Bronchial epithelial cell (primary cell): ENCODE results near the gene SMYD1. TPM values are rescaled to one million over a fixed set of nuclear protein-coding genes. Genes with fewer than 3 reads are reported as not detected.
A peak's percentile ranks its signal among the peaks of the same experiment; 100 is the strongest.

ENCODE experiments used
- DNase-seq: peaks from one replicate; pipeline ENCODE4 v3.0.0-alpha.2; 2010; ENCODE audit warnings: low read depth
- FAIRE-seq: peaks from 2 replicates; lab custom pipeline; 2011; peaks lifted over from hg19 to GRCh38; lab: Jason Lieb, UNC
- H3K27me3 ChIP-seq: 2 replicates; pipeline ENCODE4 v1.5.1; 2011; ENCODE audit warnings: low read length; ENCODE audit not compliant: control insufficient read depth, insufficient read depth
- H3K36me3 ChIP-seq: 2 replicates; pipeline ENCODE4 v1.5.1; 2011; ENCODE audit warnings: low read length; ENCODE audit not compliant: control insufficient read depth, insufficient read depth
- H3K4me3 ChIP-seq: 2 replicates; pipeline ENCODE4 v1.5.1; 2011; ENCODE audit warnings: mild to moderate bottlenecking, low read depth, low read length, control low read depth
- total RNA-seq: library from RNA; depleted of rRNA; stranded (reverse); fragments of >200 nt; gene quantifications from 2 replicates; pipeline ENCODE4 v1.2.1, GENCODE V29; 2014
- TF ChIP-seq, protein P1 (sequence below): IDR thresholded peaks from 2 replicates; pipeline ENCODE4 v1.5.1; 2011; ENCODE audit warnings: mild to moderate bottlenecking, moderate library complexity, low read length, control low read depth, inconsistent platforms; ENCODE audit not compliant: insufficient read depth, severe bottlenecking

SMYD1 gene
- total RNA-seq, 1 donor from 2014 or later: not detected

DNA sequence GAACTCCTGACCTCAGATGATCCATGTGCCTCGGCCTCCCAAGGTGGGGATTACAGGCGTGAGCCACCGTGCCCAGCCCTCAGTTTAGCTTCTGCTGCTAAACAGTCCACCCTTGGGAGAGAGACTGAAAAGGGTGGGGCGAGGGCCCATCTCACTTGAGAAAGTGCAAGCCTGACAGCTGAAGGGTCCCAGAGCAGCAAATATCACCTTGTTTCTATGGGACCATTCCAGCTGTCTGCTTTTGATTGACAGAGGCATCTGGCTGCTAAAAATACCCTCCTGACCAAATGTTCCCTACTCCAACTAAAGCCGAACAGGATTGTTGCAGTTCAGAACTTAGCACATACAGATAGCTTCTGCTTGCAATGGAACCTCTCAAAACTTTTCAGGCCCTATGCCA is 436 bp upstream of the SMYD1 start:
- TF ChIP-seq, protein P1, sequence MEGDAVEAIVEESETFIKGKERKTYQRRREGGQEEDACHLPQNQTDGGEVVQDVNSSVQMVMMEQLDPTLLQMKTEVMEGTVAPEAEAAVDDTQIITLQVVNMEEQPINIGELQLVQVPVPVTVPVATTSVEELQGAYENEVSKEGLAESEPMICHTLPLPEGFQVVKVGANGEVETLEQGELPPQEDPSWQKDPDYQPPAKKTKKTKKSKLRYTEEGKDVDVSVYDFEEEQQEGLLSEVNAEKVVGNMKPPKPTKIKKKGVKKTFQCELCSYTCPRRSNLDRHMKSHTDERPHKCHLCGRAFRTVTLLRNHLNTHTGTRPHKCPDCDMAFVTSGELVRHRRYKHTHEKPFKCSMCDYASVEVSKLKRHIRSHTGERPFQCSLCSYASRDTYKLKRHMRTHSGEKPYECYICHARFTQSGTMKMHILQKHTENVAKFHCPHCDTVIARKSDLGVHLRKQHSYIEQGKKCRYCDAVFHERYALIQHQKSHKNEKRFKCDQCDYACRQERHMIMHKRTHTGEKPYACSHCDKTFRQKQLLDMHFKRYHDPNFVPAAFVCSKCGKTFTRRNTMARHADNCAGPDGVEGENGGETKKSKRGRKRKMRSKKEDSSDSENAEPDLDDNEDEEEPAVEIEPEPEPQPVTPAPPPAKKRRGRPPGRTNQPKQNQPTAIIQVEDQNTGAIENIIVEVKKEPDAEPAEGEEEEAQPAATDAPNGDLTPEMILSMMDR: no peak
- no peaks in the 10 kb centered on the region for H3K27me3 ChIP-seq
- FAIRE-seq: peak; percentile 18

DNA sequence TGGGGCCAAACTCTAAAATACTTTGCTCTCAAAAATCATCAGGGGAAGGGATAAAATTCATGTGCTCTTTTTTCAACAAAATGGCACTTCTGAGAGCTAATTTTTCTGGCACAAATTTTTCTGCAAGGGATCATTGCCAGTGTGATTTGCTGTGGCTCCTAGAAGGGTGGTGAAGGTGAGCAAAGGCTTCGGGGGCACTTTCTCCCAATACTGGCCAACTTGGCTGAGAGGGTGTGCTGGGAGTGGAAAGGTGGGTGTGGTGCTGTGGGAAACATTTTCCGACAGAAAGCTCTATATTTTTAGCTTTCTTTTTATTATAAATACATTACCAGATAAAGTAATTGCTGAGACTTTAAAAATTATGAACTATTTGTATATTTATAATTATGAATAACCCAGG is 419 bp downstream of the SMYD1 start:
- Histone ChIP-seq H3K36me3 (no peaks in the 10 kb centered on the region), H3K4me3 (no peak overlapping the region), H3K27me3 (no peaks in the 10 kb centered on the region)
- TF ChIP-seq, protein P1: no peak
- FAIRE-seq: no peak
- DNase-seq: no peak

More for the DNA sequence above, 436 bp upstream of the SMYD1 start:
- DNase-seq: no peak
- Histone ChIP-seq H3K36me3 (no peaks in the 10 kb centered on the region), H3K4me3 (no peak overlapping the region)

DNA sequence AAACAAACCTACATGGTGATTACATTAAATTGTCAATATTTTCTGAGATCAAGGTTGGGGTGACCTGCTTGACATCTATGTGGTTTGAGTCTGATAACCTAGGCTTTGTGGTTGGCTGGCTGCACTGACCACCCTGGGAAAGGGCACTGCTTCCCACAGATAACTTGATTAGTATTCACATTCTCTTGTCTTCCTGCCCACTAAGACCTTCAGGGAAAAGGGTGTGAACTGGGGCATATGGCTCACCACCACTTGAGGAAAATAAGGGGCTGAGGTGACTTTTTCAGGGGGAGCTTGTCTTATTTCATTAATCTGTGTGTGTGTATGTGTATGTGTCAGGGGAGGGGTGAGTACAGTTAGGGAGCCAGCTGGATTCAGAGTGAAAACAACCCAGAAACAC is 1.5 kb downstream of the SMYD1 start:
- TF ChIP-seq, protein P1: no peak
- no peaks in the 10 kb centered on the region for H3K36me3 ChIP-seq
- peak; percentile 55 for FAIRE-seq

DNA sequence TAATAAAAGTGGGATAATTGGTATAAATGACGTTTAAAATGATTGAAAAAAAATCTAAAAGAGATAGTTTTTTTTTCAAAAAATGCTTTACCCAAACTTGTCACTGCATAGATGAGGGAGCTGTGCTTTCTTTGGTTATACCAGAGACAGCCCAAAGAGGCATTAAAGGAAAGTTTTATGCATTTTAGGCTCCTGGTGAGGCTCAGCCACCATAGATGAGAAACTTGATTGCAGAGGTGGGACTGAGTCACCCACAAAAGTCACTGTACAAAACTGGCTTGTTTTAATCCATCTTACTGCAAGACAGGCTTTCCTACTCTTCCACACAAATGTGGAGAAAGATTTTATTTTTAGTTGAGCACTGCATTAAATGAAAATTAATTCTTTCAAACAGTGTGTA is 2.4 kb downstream of the SMYD1 start:
- no peaks in the 10 kb centered on the region for H3K36me3 ChIP-seq
- FAIRE-seq: no peak

More for the DNA sequence above, 1.5 kb downstream of the SMYD1 start:
- no peak for DNase-seq
- Histone ChIP-seq H3K4me3 (no peak overlapping the region), H3K27me3 (no peaks in the 10 kb centered on the region)

DNA sequence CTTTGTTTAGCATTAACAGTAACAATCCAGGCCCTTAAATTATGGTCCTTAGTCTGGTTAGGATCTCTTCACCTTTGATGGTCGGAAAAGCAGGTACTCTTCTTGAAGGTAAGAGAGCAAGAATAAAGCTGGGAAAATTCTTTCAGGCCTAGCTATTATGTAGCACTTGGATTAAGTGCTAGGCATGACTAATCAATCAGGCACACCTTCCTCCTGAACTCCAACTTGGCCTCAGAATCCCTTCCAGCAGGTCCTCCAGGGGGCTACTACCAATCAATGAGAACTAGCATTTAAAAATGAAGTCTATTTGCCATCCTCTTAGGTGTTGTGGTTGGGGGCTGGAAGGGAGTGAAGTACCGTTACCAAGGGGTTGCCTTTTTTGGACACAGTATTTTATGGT is 3.7 kb downstream of the SMYD1 start:
- Histone ChIP-seq H3K27me3 (no peaks in the 10 kb centered on the region), H3K4me3 (no peak overlapping the region), H3K36me3 (no peaks in the 10 kb centered on the region)
- DNase-seq: peak; percentile 12
- TF ChIP-seq, protein P1: no peak
- no peak for FAIRE-seq

More for the DNA sequence above, 2.4 kb downstream of the SMYD1 start:
- Histone ChIP-seq H3K4me3 (no peak overlapping the region), H3K27me3 (no peaks in the 10 kb centered on the region)
- TF ChIP-seq, protein P1: no peak
- no peak for DNase-seq

DNA sequence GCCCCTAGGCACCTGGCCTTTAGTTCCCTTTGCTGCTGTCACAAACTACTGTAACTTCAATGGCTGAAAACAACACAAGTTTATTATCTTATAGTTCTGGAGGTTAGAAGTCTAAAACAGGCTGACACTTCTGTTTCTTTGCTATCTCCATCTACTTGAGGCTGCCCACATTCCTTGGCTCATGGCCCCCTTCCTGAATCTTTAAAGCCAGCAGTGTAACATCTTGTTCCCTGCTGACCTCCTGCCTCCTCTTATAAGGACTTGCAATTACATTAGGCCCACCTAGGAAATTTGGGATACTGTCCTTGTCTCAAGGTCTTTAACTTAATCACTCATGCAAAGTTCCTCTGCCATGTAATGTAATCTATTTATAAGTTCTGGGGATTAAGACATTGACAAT is 6.5 kb downstream of the SMYD1 start:
- FAIRE-seq (no peak), DNase-seq (no peak)
- no peak overlapping the region for H3K4me3 ChIP-seq
- TF ChIP-seq, protein P1: no peak
- no peaks in the 10 kb centered on the region for H3K27me3 ChIP-seq
- no peaks in the 10 kb centered on the region for H3K36me3 ChIP-seq
